ENCODE measurements around the gene PIK3R4.

Gene PIK3R4

DNA sequence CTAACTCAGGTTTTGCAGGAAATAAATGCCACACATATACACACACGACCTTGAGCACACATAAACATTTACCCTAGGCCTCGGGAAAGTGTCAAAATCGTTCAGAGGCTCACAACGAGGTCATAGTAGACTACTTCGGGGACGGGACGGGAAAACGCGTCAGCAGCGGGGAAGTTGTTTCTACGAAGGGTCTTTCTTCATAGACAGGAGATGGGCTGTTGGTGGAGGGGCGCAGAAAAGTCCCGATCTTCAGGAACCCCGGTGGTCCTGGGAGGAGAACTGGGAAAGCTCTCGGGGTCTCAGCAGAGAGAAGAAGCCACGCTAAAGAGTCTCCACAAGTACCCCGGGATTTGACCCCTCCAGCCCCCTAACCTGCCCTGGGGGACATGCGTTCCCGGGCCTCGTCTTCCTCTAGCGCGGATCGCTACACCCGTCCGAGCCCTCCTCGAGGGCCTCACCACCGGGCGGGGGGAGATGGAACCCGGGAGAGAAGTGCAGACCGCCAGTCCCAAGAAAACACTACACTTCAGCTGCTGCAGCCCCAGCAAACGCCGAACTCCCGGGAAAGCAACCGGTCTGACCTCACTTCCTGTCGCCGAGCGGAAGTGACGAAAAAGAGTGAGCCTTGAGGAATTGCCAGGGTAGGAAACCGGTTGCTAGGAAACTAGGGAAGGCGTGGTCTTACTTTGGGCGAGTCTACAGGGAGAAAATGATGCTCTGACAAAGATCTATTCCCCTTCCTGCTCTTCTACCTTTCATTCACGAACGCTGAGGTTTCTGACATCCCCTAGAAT, at the start of gene PIK3R4:
TSS of gene PIK3R4 (minus strand) at position 584 of the 794 bp plus-strand sequence. CDS start 1,611 bp downstream, outside the sequence.
- TF ChIP-seq, protein P1, sequence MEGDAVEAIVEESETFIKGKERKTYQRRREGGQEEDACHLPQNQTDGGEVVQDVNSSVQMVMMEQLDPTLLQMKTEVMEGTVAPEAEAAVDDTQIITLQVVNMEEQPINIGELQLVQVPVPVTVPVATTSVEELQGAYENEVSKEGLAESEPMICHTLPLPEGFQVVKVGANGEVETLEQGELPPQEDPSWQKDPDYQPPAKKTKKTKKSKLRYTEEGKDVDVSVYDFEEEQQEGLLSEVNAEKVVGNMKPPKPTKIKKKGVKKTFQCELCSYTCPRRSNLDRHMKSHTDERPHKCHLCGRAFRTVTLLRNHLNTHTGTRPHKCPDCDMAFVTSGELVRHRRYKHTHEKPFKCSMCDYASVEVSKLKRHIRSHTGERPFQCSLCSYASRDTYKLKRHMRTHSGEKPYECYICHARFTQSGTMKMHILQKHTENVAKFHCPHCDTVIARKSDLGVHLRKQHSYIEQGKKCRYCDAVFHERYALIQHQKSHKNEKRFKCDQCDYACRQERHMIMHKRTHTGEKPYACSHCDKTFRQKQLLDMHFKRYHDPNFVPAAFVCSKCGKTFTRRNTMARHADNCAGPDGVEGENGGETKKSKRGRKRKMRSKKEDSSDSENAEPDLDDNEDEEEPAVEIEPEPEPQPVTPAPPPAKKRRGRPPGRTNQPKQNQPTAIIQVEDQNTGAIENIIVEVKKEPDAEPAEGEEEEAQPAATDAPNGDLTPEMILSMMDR (IDR thresholded peaks at IDR 0.05; ENCODE audit: low read length, missing control alignments) = no peak
- peak within 1 kb of the TSS; percentile 96 for H3K4me3 ChIP-seq (replicated peaks; ENCODE audit: low read depth, low read length)
- DNase-seq (ENCODE audit: low read depth) = peak; percentile 99

DNA sequence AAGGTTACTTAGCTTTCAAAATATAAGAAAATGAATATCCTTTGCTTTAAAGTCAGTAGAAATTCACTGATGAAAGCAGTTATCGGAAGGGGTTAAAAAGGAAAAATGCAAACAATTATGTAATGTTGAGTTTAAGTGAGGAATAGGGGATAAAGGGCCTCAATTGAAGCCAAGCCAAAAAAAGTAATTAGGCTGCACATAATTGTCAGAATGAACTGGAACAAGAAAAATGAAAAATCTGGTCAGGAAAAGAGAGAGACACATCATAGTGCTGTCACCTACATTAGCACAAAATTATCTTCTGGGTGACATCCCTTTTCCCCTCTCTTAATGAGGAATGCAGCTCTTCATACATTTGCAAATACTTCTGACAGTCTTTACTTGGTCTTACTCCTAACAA, 48.8 kb upstream of the PIK3R4 start:
- TF ChIP-seq, protein P1 (IDR thresholded peaks at IDR 0.05; ENCODE audit: low read length, missing control alignments) = no peak
- H3K4me3 ChIP-seq (replicated peaks; ENCODE audit: low read depth, low read length) = no peak overlapping the region
- DNase-seq (ENCODE audit: low read depth) = no peak

DNA sequence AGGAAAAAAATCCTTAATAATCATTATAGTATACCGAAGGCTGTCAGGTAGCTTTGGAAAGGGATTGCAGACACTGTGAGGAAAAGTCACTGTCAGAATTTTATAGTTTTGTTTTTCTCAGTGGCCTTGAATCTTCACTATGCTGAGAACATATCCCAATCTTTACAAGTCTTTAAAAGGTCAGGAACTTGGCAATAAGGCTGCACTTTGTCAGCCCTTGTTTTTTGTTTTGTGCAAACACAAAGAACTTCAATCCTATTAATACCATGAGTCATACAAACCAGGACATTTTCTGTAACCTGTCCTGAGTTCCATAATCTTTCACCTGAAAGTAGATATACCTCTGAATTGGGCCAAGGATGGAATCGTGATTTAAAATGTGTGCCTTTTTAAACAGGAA, 45.6 kb upstream of the PIK3R4 start:
- no peak overlapping the region for H3K4me3 ChIP-seq (replicated peaks; ENCODE audit: low read depth, low read length)
- DNase-seq (ENCODE audit: low read depth) = no peak
- TF ChIP-seq, protein P1 (IDR thresholded peaks at IDR 0.05; ENCODE audit: low read length, missing control alignments) = no peak

DNA sequence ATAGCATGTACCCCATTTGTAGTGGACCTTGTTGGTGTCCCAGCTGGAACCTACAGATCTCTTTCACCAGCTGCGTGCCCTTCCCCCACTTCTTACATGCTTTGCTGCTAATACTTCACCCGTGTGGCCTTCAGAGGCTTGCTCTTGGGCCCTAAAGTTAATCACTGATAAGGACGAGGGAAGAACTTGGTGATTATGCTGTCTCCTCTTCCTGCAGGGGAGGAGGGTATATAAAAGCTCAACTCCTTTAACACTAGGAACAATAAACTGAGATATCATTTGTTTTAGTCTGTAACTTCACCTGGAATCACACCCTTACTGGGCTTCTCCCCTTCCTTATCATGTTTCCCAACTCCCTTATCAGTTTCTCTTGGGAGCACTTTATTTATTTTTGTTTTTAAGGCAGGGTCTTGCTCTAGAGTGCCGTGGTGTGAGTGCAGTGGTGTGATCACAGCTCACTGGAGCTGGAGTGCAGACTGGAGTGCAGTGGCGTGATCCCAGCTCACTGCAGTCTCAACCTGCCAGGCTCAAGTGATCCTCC, 43.2 kb upstream of the PIK3R4 start:
- DNase-seq (ENCODE audit: low read depth) = no peak

DNA sequence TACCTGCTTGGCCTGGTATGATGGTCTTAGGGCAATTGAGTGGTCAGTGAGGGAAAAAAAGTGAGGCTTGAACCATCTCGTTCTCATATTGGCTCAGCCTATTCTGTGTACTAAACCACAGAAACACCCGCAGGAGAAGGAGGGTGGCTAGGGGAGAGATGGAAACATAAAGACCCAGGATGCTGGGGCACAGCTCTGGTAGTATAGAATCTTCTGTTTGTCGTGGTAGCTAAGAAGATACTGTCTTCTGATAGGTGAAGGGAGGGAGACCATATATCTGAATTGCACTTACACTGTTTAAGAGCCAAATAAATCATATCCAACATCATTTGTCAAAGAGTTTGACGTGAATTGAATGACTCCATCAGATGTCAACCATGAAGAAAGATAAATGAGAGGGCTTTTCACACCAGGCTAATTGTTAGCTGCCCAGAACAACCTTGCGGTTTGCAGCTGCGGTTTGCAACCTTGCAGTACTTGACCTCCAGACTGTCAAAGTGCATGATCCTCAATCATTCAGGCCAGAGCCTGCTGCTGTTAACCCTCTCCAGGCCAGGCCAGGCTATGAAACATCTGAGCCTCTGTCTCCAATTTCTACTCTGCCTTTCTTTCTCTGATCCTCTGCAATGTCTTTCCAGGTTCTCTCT, 40.9 kb upstream of the PIK3R4 start:
- no peak for DNase-seq (ENCODE audit: low read depth)
- no peak overlapping the region for H3K4me3 ChIP-seq (replicated peaks; ENCODE audit: low read depth, low read length)
- TF ChIP-seq, protein P1 (IDR thresholded peaks at IDR 0.05; ENCODE audit: low read length, missing control alignments) = no peak

More for the DNA sequence above, 43.2 kb upstream of the PIK3R4 start:
- TF ChIP-seq, protein P1 (IDR thresholded peaks at IDR 0.05; ENCODE audit: low read length, missing control alignments) = no peak
- H3K4me3 ChIP-seq (replicated peaks; ENCODE audit: low read depth, low read length) = no peak overlapping the region

DNA sequence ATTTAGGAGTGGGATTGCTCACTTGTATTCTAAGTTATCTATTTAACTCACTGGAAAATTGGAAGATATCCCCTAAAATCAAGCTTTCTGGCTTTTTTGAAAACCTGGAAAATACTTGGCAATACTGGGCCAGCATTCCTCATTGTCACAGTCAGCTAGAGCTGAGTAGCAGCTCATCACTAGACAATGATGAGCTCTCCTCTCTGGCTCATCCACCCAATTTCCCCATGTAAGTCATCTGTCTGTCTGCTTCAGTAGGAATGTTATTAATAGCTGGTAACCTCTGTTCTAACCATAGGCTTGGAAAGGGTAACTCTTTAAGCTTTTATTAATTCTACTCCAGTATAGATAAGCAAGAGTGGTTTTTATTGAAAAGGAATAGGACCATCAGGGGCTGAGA, 39.7 kb upstream of the PIK3R4 start:
- DNase-seq (ENCODE audit: low read depth) = no peak
- TF ChIP-seq, protein P1 (IDR thresholded peaks at IDR 0.05; ENCODE audit: low read length, missing control alignments) = no peak
- H3K4me3 ChIP-seq (replicated peaks; ENCODE audit: low read depth, low read length) = no peak overlapping the region

All from fibroblast of pulmonary artery (primary cell).